ENCODE measurements around the gene HMGN2.
A peak's percentile ranks its signal among the peaks of the same experiment; 100 is the strongest.

Gene HMGN2

GRCh38 chr1:26472320-26472900, at the start of gene HMGN2:
TSS of gene HMGN2 (plus strand) at chr1:26472440. CDS start at chr1:26472613, 173 bp downstream.
- DNase-seq = peak; percentile 98

GRCh38 chr1:26429721-26430120, 42.5 kb upstream of the HMGN2 start:
- no peak for DNase-seq

GRCh38 chr1:26431979-26432695, 40.1 kb upstream of the HMGN2 start, which contains the start of gene DHDDS:
TSS of gene DHDDS (plus strand) at chr1:26432321. CDS start at chr1:26432946, 625 bp downstream.
- peak; percentile 99 for DNase-seq

GRCh38 chr1:26432793-26433192, 39.4 kb upstream of the HMGN2 start:
- no peak for DNase-seq

DNA sequence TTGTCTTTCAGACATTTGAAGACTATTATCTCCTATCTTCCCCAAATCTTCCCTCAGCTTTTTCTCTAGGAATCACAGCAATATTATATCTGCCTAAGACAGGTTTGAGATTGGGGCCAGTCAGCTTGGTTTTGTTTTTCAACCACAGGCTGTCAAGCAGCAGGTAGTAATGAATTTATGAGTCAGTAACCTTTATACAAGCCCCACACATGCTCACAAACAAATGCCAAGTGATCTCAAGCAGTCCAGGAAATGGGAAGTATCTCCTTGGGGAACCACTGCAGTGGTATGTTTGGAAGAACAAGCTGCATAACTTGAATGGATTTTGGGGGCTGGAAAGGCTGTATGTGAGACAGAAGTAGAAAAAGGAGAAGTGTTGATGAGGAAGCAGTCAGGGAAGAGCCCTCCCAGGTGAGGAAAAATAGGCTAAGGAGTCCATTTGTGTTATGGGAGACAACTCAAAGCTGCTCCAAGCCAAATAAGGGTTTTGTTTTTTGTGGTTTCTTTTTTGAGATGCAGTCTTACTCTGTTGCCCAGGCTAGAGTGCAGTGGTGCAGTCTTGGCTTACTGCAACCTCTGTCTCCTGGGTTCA, 38.0 kb upstream of the HMGN2 start:
- no peak for DNase-seq

- no peak for DNase-seq
Observed at GRCh38 chr1:26438041-26438440, 34.2 kb upstream of the HMGN2 start.

DNA sequence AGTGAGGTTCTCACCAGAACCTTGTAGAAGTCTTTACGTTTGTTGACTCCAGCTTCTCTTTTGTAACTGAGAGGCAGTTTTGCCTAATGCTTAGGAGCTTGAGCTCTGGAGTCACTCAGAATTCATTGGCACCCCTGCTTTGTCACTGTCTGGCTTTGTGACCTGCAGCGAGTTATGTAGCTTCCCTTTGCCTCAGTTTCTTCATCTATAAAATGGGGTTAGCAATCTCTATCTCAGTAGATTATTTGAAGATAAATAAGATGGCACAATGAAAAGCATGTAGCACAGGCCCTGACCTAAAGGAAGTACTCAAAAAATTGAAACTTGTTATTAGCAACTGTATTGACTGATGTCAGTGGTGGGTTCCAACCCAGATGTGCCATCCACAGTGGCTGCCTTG, 32.0 kb upstream of the HMGN2 start:
- no peak for DNase-seq

- DNase-seq = no peak
Observed at GRCh38 chr1:26449868-26450267, 22.4 kb upstream of the HMGN2 start.

- no peak for DNase-seq
Observed at GRCh38 chr1:26450908-26451307, 21.3 kb upstream of the HMGN2 start.

- DNase-seq = no peak
Observed at GRCh38 chr1:26452459-26453183, 19.6 kb upstream of the HMGN2 start.

GRCh38 chr1:26459148-26459547, 13.1 kb upstream of the HMGN2 start:
- DNase-seq = no peak

- no peak for DNase-seq
Observed at GRCh38 chr1:26459573-26460031, 12.6 kb upstream of the HMGN2 start.

DNA sequence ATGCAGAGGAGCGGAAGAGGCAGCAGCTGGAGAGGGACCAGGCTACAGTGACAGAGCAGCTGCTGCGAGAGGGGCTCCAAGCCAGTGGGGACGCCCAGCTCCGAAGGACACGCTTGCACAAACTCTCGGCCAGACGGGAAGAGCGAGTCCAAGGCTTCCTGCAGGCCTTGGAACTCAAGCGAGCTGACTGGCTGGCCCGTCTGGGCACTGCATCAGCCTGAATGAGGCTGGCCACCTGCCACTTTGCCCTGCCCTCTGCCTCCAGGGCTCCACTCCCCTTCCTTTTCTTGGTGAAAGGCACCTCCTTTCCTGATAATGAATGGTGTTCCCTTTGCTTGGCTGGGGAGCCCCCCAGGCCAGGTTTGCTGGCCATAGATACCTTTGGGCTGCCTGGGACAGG, 3.3 kb upstream of the HMGN2 start:
- peak; percentile 37 for DNase-seq

GRCh38 chr1:26469558-26469957, 2.7 kb upstream of the HMGN2 start:
- peak; percentile 94 for DNase-seq

GRCh38 chr1:26470878-26471497, 1.3 kb upstream of the HMGN2 start:
- no peak for DNase-seq

DNA sequence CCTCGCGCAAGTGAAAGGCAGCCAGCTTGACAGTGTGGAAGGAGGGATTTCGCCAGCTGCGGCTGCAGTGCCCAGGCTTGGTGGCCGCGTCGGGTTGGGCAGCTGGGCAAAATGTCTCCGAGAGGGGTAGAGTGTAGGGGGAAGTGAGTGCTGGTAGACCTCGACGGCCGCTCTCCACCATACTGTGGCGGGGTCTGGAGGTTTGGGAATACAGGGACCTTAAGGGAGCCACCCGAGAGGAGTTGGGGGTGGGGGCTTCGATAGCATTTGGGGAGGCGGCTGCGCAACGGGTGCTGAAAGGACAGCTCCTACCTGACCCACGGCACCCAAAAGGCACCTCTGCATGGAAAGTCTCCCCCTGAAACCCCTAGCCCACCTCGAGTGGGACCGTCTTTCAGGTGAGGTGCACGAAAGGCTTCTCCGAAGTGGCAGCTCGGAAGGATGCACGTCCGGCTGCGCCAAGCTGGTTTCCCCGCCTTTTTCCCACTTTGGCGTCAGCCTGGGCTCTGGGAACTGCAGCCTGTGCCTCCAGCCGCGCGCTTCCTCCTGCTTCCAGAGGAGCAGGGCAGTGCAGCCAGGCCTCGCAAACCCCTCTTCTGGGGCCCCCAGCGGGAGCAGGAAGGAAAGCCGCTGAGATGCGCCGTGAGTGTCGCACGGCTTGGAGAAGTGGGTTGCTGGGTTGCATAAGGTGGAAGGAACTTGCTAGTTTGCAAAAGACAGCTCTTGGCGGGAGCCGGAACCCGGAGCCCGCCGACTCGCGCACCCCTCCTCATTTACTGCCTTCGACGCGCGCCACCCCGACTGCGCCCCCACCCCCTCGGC, 531 bp upstream of the HMGN2 start:
- peak; percentile 81 for DNase-seq

- peak; percentile 92 for DNase-seq
Observed at GRCh38 chr1:26472901-26473845, 933 bp downstream of the HMGN2 start.

DNA sequence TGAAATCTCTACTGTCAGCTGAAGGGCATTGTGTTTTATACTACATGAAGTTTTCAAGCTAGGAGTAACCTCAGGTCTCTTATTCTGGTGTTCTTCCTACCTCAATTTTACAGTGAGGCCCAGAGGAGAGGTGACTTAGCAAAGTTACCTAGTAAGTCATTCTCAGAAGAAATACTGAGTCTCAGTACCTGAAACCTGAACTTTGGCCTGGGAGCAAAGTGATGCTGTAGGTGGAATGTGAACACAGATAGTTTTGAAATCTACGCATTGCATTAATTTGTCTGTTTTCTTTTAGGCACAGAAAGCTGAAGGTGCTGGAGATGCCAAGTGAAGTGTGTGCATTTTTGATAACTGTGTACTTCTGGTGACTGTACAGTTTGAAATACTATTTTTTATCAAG, 2.6 kb downstream of the HMGN2 start:
- DNase-seq = no peak

- no peak for DNase-seq
Observed at GRCh38 chr1:26475989-26476388, 3.7 kb downstream of the HMGN2 start.

- DNase-seq = no peak
Observed at GRCh38 chr1:26476958-26477357, 4.7 kb downstream of the HMGN2 start.
